DMS53 (cell line): Measurements from ENCODE around the gene PTPA.
"Not testable (repeated sequence)": the region's sequence is repeated elsewhere in the genome, so short reads cannot be mapped to it uniquely, and the experiment has no call there.

Source experiments
- DNase-seq: peaks from one replicate; lab custom pipeline; 2025; lab: John Stamatoyannopoulos, UW

The PTPA gene

DNA sequence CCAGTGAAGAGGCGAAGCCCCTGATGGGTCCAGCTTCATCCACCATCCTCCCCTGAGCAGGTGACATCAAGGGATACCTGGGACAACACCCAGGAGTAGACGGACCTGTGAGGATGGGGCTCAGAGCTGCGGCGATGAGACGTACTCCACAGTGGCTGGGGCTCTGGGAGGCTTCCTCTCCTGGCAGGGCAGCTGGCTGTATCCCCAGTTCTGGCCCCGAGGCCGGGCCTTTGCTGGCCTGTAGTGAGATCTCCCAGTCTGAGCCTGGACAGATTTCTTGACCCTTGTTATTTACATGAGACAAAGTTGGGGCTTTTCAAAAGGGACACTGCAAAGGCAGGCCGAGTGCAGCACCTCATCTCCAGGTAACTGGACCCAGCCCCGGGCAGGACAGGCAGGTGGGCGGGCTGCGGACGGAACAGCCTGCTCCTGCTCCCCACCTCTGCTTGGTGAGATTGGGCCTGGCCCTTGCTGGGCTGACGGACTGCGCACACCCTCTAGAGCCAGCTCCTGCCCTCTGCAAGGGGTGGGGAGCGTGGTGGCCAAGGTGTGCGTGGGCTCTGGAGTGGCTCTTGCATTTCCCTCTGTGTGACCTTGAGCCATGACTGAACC lies 43.8 kb downstream of the PTPA start:
- DNase-seq = no peak

DNA sequence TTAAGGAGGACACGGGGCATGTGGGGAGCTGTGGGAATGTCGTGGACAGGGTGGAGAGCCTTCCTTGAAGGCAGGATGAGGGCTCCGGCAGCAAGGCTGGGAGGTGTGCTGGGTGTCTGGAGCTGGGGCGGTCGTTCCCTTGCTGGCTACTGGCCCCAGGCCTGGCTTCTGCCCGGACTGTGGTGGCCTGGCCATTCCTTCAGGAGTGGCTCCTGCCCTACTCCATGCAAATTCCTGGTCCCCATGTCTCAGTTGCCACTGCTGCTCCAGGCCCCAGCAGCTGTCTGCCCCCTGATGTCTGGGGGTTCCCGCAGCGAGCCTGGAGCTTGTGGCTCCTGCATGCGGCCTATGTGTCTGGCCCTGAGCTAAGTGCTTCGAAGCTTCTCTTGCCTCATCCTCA lies 44.9 kb downstream of the PTPA start:
- DNase-seq = no peak

DNA sequence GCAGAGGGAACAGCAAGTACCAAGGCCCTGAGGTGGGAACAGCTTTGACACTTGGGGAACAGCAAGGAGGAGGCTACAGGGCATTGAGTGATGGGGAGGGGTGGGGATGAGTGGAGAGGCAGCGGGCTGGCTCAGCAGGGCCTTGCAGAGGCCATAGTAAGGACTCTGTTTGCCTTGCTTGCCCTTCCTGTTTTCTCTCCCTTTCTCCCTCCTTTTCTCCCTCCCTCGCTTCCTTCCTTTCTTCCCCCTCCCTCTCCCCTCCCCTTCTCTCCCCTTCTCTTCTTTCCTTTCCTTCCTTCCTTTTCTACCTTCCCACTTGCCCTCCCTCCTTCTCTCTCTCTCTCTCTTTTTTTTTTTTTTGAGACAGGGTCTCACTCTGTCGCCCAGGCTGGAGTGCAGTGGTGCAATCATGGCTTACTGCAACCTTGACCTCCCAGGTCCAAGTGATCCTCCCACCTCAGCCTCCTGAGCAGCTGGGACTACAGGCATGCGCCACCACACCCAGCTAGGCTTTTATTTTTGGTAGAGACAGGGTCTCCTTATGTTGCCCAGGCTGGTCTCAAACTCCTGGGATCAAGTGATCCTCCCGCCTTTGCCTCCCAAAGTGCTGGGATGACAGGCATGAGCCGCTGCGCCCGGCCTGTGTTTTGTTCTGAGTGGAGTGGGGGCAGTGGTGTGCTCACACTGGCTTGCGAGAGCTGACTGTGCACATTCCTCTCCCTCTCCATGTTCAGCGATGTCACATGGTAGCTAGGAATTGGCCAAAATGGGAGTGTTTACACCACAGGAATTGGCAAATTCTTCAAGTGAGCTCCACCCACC lies 49.7 kb downstream of the PTPA start:
- no peak for DNase-seq

GRCh38 chr9:129161534-129161837 lies 50.3 kb downstream of the PTPA start:
- no peak for DNase-seq

DNA sequence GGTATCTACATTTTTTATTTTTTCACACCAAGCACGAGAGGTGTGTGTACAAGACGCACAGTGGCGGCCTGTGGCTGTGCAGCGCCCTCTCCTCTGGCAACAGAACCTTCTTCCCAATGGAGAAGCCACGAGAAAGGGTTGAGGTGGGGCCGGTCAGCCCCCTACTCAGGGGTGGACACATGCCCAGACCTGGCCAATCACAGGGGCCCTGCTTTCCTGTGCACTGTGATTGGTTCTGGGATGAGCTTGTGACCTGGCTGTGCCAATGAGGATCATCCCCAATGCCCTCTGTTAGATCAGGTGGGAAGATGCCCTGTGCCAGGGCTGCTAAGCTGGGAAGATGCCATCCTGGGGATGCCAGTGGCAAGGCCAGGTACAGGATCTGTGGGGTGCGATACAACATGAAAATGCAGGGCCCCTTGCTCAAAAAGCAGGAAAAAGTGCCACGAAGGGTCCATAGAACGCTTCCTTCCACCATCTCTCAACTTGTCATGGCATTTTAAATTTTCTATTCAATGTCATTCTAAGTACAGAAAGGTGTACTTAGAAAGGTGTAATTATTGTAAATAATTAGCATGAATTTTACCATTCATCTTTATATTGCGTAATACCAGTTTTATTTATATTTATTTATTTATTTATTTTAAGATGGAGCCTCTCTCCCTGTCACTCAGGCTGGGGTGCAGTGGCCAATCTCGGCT lies 51.4 kb downstream of the PTPA start:
- no peak for DNase-seq

GRCh38 chr9:129163198-129163670 lies 52.0 kb downstream of the PTPA start:
- not testable (repeated sequence) for DNase-seq

DNA sequence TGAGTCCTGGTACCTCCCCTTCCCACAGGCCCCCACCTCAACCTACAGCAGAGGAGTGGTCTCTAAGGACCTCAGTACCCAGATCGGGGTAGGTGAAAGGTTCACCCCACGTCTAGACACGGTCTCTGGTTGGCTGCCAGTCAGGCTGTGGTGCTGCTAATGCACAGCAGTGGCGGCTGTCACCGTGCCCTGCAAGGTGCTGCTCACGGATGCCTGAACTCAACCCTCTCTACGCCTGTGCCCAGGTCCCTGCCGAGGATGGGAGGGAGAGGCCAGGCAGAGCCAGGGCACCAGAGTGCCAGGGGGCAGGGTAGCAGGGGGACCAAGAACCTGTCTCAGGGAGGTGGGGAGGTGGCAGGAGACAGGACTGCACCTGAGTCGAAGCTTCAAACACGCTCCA lies 52.5 kb downstream of the PTPA start:
- DNase-seq = no peak

DNA sequence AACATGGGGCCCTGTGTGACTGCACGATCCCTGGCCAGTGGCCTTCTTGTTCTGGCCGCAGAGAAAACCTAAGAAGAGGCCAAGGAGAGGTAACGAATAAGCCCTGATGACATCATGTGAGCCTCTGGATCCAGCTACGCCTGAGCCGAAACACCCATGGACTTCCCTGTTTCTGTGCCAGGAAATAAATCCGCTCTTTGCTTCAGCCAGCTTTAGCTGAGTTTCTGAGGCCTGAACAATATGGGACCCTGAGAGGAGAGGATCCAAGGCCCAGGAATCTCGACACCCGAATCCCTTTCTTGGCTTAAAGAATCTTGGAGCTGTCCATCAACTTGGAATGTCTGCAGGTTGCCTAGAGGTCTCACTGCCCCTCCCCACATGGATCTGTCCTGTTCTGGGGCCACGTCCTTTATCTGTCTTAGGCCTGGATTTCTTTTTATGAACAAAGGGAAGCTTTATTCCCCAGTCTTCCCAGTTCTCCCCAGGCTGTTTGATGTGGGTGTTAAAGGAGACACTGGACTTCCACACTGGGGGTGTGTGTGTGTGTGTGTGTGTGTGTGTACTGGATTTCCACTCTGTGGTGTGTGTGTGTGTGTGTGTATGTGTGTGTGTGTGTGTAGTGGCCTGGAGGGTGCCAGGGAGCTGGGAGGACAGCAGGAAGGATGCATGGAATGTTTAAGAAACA lies 53.2 kb downstream of the PTPA start:
- DNase-seq = peak; percentile 21

DNA sequence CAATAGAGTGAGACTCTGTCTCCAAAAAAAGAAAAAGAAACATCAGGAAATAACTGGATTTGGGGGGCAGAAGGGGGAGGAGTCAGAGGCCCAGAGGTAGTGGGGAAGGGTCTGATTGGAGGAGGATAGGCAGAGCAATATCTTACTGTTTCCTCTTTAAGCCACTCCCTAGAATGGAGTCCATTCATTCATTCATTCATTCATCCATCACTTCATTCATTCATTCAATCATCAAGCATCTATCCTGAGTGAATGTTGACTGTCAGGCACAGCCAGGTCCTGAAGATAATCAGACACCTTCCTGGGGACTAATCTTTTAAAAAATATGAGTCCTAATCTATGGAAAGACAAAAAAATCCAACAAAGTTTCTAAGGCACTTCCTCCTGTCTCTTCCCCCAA lies 54.0 kb downstream of the PTPA start:
- DNase-seq = no peak

DNA sequence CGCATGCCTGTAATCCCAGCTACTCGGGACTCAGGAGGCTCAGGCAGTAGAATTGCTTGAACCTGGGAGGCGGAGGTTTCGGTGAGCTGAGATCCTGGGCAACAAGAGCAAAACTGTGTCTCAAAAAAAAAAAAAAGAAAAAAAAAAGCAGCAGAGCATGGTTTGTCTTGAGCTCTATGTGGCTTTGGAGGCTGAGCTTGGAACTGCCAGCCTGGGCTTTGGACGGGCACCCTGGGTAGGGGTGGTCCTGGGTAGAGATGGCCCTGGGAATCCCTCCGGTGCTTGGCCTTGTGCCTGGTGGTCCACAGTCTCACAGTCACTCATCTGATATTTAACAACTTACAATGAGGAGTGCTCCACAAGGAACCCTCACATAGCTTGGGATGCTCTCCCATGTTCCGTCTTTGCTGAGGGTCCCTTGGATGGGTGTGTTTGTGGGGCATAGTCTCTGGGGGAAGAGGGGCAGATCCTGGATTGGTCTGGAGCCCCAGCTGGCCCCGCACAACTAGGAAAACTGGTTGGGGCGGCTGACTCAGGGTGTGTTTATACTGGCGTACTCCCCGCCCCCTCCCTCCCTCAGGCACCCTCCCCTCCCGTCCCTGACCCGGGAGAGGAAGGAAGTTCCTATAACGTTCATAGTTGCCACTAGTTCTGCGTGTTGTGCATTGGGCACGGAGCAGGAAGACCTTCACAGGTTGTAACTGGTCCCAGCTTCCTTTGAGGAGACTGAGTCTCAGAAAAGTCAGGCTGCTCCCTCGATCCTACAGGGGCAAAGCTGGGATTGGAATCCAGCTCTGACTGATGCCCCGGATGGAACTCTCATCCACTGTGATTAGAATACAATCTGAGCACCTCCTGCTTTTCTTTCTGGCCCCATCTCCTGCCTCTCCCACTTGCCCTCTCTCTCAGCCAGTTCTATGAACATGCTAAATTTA lies 55.7 kb downstream of the PTPA start:
- DNase-seq = peak; percentile 97

DNA sequence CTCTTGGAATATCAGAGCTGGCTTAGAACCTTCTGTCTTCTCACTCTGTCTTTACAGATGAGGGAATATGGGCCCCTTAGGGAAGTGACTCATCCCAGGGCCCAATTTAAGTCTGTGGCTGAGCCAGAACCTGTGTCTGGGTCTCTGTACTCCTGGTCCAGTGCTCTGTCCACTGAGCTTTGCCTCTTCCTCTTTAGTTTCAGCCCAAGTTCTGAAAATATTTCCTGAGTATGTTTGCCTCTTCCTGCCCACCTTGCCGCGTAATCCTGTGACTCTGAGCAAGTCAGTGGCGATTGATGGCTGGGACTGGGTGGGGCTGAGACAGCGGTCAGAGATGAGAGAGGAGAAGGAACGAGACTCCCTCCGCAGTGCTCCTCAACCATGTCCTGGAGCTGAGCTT lies 59.0 kb downstream of the PTPA start:
- peak; percentile 15 for DNase-seq

GRCh38 chr9:129171993-129172751 lies 61.0 kb downstream of the PTPA start:
- DNase-seq = no peak

- no peak for DNase-seq
Observed at GRCh38 chr9:129172816-129173215, 61.6 kb downstream of the PTPA start.

DNA sequence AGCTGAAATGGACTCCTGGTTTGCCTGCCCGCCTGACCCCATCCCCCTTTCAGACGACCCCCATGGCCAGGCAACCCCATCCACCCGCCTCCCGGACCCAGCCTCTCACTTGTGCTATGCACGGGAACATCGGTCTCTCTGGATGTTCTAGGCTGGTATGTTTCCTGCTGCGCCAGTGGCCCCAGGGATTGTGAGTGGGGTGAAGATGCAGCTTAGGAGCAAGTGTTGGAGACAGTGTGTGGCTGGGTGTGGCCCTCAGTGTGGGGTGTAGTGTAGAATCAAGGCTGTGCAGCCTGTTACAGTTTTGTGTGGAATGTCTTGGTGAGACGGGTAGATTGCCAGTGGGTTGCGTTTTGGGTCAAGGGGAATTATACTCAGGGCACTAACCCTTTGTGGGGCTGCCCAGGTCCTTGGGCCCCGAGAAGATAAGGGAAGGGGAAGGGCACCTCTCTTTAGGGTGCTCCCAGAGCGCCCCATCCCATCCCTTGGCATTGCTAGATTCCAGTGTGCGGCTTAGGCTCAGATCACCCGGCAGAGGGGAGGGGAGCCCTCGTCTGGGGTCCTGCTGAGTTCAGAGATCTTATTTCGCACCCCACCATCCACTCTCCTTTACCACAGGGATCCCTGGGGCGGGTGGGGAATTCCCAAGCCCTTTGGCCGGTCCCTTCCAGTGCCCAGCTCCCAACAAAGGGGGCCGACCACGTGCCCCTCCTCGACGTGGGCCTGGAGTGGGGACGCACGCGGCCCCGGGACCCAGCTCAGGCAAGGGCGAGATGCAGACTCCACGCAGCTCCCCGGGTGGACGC lies 62.3 kb downstream of the PTPA start:
- no peak for DNase-seq

DNA sequence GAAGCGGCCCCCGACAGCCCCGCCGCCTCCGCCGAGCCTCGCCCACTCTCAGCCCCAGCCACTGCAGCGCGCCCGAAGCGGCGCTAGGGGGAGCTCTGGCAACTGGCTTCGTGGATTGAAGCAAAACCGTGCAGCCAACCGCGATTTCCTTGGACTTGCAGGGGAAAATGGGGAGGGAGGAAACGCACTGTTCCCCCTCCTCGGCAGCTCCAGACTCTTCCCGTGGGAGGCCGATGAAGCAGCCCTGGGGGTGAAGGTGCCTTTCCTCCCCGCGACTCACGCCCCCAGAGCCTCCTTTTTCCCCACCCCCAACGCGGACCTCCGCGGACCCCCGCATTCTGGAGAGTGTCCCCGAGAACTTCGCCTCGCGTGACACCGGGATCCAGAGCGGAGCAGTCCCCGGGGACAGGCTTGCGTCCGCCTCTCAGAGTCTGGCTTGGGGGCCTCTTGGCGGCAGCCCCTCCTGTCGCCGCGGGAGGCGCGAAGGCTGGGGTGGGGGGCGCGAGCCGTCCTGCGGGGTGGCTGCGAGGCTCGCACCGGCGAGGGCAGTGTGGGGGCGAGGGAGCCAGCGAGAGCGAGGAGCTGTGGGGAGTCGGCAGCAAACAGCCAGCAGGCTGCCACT lies 63.0 kb downstream of the PTPA start:
- peak; percentile 95 for DNase-seq

GRCh38 chr9:129174724-129175514 lies 63.7 kb downstream of the PTPA start:
- DNase-seq = peak; percentile 85

DNA sequence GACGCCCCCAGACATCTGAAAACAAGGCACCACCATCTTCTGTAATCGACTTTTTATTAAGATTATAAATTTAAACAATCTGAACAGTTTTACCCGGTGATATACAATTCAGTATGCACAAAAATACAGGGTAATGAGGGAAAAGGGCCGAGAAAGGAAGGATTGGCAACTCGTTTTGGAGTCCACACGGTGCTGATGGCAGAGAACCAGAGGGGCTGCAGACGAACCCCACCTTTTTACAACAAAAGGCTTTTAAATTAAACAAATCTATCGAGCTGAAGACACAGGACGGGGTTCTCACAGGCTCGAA lies 64.3 kb downstream of the PTPA start:
- DNase-seq = no peak

DNA sequence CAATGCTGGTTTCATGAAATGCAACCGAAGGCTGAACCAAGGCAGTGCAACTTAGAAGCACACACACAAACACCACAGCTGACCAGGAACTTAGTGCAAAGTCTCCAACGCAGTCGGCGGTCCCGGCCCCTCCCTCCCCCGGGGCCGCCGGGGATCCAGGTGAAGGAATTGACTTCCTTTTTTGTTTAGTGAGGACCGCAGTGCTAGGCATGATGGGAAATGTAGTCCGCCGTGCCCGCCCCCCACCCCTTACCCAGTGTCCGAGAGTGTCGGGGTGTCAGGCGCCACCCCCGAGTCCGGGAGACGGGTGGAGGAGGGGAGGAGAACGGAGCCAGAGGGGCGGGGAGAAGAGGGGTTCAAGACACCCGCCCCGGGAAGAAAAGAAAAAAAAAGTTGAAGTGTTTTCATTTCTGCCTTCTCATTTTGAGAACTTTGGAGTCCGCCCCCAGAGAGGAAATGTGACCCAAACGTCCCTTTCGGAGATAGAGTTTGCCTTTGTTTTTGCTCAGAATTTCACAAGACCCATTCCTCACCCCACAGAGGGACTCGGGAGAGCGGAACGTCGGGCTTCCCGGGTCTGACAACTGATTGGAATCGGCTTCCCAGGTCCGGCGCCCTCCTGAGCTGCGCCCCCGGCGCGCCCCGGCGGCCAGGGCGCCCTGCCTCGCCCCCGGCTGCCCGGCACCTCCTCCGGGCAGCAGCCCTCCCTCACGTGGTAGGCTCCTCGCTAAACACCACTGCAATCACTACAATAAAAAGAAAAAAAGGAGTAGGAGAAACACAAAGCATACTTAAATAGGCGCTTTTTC lies 64.8 kb downstream of the PTPA start:
- DNase-seq = peak; percentile 94
